Measurements from ENCODE around the gene CAND1.

DNA sequence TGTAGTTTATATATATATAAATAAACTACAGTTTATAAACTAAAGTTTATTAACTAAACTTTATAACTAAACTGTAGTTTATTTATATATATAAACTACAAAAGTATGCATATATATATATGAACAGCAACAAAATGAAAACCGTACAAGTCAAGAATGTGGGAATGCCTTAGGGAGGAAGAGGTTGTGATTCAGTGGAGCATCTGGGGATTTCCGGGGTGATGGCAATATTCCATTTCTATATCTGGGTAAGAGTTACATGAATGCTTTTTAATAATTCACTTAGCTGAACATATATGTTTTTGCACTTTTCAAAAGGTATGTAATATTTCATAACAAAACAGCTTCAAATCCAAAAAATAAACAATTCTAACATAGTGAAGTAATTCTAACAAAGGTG, 30.1 kb upstream of the CAND1 start:
- TF ChIP-seq, protein P1, sequence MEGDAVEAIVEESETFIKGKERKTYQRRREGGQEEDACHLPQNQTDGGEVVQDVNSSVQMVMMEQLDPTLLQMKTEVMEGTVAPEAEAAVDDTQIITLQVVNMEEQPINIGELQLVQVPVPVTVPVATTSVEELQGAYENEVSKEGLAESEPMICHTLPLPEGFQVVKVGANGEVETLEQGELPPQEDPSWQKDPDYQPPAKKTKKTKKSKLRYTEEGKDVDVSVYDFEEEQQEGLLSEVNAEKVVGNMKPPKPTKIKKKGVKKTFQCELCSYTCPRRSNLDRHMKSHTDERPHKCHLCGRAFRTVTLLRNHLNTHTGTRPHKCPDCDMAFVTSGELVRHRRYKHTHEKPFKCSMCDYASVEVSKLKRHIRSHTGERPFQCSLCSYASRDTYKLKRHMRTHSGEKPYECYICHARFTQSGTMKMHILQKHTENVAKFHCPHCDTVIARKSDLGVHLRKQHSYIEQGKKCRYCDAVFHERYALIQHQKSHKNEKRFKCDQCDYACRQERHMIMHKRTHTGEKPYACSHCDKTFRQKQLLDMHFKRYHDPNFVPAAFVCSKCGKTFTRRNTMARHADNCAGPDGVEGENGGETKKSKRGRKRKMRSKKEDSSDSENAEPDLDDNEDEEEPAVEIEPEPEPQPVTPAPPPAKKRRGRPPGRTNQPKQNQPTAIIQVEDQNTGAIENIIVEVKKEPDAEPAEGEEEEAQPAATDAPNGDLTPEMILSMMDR (IDR thresholded peaks at IDR 0.05; ENCODE audit: low read length), result no peak
- TF ChIP-seq EZH2phosphoT487 (IDR thresholded peaks at IDR 0.05; ENCODE audit: low read length), result no peak
